Measurements from ENCODE around the gene MACROD2.

The MACROD2 gene

GRCh38 chr20:15235471-15236198, 1240.3 kb downstream of the MACROD2 start:
- H3K4me3 ChIP-seq (ENCODE audit: low read depth, low read length) = no peak overlapping the region
- TF ChIP-seq, protein P1, sequence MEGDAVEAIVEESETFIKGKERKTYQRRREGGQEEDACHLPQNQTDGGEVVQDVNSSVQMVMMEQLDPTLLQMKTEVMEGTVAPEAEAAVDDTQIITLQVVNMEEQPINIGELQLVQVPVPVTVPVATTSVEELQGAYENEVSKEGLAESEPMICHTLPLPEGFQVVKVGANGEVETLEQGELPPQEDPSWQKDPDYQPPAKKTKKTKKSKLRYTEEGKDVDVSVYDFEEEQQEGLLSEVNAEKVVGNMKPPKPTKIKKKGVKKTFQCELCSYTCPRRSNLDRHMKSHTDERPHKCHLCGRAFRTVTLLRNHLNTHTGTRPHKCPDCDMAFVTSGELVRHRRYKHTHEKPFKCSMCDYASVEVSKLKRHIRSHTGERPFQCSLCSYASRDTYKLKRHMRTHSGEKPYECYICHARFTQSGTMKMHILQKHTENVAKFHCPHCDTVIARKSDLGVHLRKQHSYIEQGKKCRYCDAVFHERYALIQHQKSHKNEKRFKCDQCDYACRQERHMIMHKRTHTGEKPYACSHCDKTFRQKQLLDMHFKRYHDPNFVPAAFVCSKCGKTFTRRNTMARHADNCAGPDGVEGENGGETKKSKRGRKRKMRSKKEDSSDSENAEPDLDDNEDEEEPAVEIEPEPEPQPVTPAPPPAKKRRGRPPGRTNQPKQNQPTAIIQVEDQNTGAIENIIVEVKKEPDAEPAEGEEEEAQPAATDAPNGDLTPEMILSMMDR (IDR thresholded peaks at IDR 0.05; ENCODE audit: borderline replicate concordance, insufficient read depth, low read depth, low read length) = no peak

GRCh38 chr20:15236812-15237211, 1241.5 kb downstream of the MACROD2 start:
- TF ChIP-seq, protein P1 (IDR thresholded peaks at IDR 0.05; ENCODE audit: borderline replicate concordance, insufficient read depth, low read depth, low read length) = peak; percentile 53; the same call in 1 of the 2 replicates
- no peak overlapping the region for H3K4me3 ChIP-seq (ENCODE audit: low read depth, low read length)

- no peak overlapping the region for H3K4me3 ChIP-seq (ENCODE audit: low read depth, low read length)
- TF ChIP-seq, protein P1 (IDR thresholded peaks at IDR 0.05; ENCODE audit: borderline replicate concordance, insufficient read depth, low read depth, low read length) = no peak
Measured at GRCh38 chr20:15239542-15240206, 1244.4 kb downstream of the MACROD2 start.

- TF ChIP-seq, protein P1 (IDR thresholded peaks at IDR 0.05; ENCODE audit: borderline replicate concordance, insufficient read depth, low read depth, low read length) = no peak
- H3K4me3 ChIP-seq (ENCODE audit: low read depth, low read length) = no peak overlapping the region
Measured at GRCh38 chr20:15240801-15241200, 1245.5 kb downstream of the MACROD2 start.

GRCh38 chr20:15241681-15242080, 1246.4 kb downstream of the MACROD2 start:
- H3K4me3 ChIP-seq (ENCODE audit: low read depth, low read length) = no peak overlapping the region
- TF ChIP-seq, protein P1 (IDR thresholded peaks at IDR 0.05; ENCODE audit: borderline replicate concordance, insufficient read depth, low read depth, low read length) = no peak

DNA sequence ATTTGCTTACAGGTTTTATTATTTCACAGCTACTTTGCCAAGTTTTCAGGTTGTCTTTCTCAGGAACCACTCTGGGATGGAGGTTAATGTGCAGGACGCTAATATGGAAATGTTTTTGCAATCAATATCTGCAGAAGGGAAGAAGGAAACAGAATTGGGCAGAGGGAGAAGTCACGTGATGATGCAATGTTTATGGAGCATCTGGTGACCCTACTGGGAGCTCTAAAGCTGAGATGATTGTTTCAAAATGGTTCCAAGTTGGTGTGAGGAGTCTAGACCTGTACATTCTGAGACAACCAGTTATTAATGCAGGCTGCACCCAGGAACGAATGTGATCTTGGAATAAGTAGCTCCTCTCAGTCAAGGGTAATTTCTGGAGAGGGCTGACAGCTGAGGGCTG, 1247.5 kb downstream of the MACROD2 start:
- no peak overlapping the region for H3K4me3 ChIP-seq (ENCODE audit: low read depth, low read length)
- TF ChIP-seq, protein P1 (IDR thresholded peaks at IDR 0.05; ENCODE audit: borderline replicate concordance, insufficient read depth, low read depth, low read length) = no peak

DNA sequence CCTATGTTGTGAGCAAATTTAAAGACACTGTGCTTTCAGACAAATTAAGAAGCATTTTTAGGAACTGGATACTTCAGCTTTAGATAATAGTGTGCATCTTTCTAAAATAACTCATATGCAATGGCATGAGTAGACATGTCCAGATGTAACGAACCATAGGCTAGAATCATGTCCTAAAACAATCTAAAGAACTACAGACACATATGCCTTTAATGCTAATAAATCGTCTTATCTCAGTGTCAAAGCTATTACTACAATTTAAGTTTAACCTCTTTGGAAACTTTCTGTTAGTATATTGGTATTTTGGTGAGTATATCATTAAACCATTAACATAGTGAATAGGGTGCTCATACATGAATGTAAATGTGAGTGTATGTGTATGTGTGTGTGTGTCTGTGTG, 1250.6 kb downstream of the MACROD2 start:
- H3K4me3 ChIP-seq (ENCODE audit: low read depth, low read length) = no peak overlapping the region
- TF ChIP-seq, protein P1 (IDR thresholded peaks at IDR 0.05; ENCODE audit: borderline replicate concordance, insufficient read depth, low read depth, low read length) = no peak

Measured in GM12875 (cell line).